OCI-LY1 (cell line): ENCODE measurements around the gene TRIP13.

ENCODE experiments used
- EZH2 ChIP-seq: fragments of 200-600 bp; sonication (generic), shearing (Covaris generic); IDR thresholded peaks from 2 replicates; pipeline ENCODE4 v1.8.0; 2017; ENCODE audit warnings: borderline replicate concordance, mixed run types, mild to moderate bottlenecking, antibody characterized with exemption, low read length, moderate library complexity, mixed read lengths
- TF ChIP-seq, protein P1 (sequence below): fragments of 200-600 bp; sonication (generic), shearing (Covaris generic); IDR thresholded peaks from 2 replicates; pipeline ENCODE4 v1.5.1; 2017; ENCODE audit warnings: mild to moderate bottlenecking, antibody characterized with exemption, low read length, moderate library complexity, mixed read lengths

DNA sequence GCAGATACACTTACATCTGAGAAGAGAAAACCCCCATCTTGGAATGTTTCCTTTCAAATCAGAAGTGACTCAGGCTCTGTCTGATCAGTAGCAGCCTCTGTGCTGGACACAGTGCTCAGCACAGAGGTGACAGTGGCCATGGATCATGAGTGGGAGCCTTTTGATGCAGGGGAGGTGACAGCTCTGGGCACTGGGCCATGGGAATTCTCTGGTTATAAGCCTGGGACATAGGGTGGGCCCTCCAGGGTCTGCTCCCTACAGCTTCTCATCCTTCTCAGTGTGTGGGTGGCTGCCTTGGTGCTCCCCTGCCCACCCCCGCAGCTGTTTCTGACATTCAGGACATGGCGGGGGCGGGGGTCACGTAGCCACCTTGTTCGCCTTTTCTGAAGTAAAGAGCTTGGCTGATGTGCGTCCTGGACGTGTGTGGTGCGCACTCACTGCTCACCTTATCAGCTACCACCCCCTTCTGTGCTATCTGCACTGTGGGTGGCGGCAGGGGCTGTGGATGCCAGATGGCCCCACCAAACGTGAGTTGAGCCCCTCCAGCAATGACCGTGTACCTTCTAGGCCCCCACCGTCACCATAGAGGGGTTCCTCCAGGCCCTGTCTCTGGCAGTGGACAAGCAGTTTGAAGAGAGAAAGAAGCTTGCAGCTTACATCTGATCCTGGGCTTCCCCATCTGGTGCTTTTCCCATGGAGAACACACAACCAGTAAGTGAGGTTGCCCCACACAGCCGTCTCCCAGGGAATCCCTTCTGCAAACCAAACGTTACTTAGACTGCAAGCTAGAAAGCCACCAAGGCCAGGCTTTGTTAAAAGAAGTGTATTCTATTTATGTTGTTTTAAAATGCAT, 24.0 kb downstream of the TRIP13 start:
- TF ChIP-seq, protein P1, sequence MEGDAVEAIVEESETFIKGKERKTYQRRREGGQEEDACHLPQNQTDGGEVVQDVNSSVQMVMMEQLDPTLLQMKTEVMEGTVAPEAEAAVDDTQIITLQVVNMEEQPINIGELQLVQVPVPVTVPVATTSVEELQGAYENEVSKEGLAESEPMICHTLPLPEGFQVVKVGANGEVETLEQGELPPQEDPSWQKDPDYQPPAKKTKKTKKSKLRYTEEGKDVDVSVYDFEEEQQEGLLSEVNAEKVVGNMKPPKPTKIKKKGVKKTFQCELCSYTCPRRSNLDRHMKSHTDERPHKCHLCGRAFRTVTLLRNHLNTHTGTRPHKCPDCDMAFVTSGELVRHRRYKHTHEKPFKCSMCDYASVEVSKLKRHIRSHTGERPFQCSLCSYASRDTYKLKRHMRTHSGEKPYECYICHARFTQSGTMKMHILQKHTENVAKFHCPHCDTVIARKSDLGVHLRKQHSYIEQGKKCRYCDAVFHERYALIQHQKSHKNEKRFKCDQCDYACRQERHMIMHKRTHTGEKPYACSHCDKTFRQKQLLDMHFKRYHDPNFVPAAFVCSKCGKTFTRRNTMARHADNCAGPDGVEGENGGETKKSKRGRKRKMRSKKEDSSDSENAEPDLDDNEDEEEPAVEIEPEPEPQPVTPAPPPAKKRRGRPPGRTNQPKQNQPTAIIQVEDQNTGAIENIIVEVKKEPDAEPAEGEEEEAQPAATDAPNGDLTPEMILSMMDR, result no peak
- TF ChIP-seq EZH2, result no peak
